Nephron (organoid): ENCODE measurements around the gene ITM2C.

Experiments
- H3K27ac Mint-ChIP-seq, 3 experiments: 2 replicates each; pipeline ENCODE4 v1.8.0; 2020; ENCODE audit warnings: mixed read lengths in 3 of 3, mild to moderate bottlenecking in 2 of 3, moderate library complexity in 1 of 3
- H3K27me3 Mint-ChIP-seq: 2 replicates; pipeline ENCODE4 v1.8.0; 2021; ENCODE audit warnings: low read depth, mild to moderate bottlenecking, moderate library complexity, mixed read lengths
- H3K36me3 Mint-ChIP-seq: 2 replicates; pipeline ENCODE4 v1.8.0; 2020; ENCODE audit warnings: low read depth, mixed read lengths
- H3K4me1 Mint-ChIP-seq: 2 replicates; pipeline ENCODE4 v1.8.0; 2020; ENCODE audit warnings: mixed read lengths
- H3K4me3 Mint-ChIP-seq, 3 experiments: 2 replicates each; pipeline ENCODE4 v1.8.0; 2020; ENCODE audit warnings: mild to moderate bottlenecking in 3 of 3, mixed read lengths in 3 of 3, moderate library complexity in 2 of 3
- H3K9me3 Mint-ChIP-seq: 2 replicates; pipeline ENCODE4 v1.8.0; 2020; ENCODE audit warnings: mixed read lengths
- CTCF ChIP-seq, 3 experiments: fragments of 200-600 bp; sonication (generic); IDR thresholded peaks; one replicate each; pipeline ENCODE4 v1.5.0; 2021; ENCODE audit warnings: antibody characterized with exemption in 3 of 3; ENCODE audit not compliant: unreplicated experiment in 3 of 3

Gene ITM2C

DNA sequence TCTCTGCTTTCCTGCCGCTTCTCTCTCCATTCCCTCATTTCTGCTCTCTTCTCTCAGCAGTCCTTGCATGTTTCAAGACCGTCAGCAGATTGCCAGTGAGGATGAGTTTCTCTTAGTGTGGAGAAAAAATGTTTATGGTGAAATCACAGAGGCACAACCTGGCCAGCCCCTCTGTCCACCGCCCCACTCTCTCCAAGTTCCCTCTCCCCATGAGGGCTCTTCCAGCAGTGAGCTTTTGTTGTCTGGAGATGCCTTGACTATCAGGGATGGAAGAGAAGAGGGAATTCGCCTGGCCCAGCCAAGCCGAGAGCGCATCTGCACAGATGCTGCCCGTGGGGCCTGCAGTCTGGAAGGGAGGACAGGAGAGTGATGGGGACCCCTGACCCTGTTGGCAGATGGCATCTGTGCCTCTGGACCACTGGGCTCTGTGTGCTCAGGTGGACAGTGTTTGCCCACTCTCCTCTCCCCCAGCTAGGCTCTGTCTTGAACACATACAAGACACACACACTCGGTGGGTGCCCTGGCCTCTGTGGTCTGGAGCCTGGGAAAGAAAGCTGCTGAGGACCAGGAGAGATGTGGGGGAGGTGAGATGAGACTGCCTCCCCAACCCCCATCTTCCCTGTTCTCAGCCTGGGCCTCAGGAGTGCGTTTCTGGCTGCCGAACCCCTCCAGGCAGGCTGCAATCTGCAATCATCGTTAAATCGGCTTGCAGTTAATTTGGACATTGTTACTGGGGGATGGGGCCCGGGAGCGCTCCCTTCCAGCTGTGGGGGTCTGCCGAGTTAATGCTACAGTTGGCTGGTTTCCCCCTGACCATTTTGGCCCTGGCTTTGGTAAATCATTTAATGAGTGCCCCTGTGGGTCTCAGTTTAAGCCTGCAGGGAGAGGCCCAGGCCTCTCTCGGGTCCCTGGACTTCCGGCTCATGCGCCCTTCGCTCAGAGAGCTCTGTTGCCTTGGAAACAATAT lies 4.5 kb downstream of the ITM2C start:
- peaks cover 6% of the 10 kb centered on the region for H3K36me3 Mint-ChIP-seq

GRCh38 chr2:230869914-230870543 lies 5.3 kb downstream of the ITM2C start:
- Mint-ChIP-seq H3K27ac (peak overlapping the region; percentile 95 to 100 (median 100)), H3K27me3 (peaks cover 4% of the 10 kb centered on the region), H3K4me1 (peaks cover 58% of the 10 kb centered on the region), H3K36me3 (peaks cover 14% of the 10 kb centered on the region), H3K9me3 (no peaks in the 10 kb centered on the region), H3K4me3 (peak overlapping the region; percentile 87 to 90 (median 88))
- no peak for TF ChIP-seq CTCF (IDR thresholded peaks at IDR 0.05; ENCODE audit: unreplicated experiment in 3 of 3)

More for the DNA sequence above, 4.5 kb downstream of the ITM2C start:
- no peaks in the 10 kb centered on the region for H3K27me3 Mint-ChIP-seq
- H3K4me1 Mint-ChIP-seq = peaks cover 58% of the 10 kb centered on the region
- peak overlapping the region; percentile 87 to 90 (median 88) for H3K4me3 Mint-ChIP-seq
- H3K9me3 Mint-ChIP-seq = no peaks in the 10 kb centered on the region
- TF ChIP-seq CTCF (IDR thresholded peaks at IDR 0.05; ENCODE audit: unreplicated experiment in 3 of 3) = no peak
- peak overlapping the region; percentile 95 to 100 (median 100) for H3K27ac Mint-ChIP-seq

DNA sequence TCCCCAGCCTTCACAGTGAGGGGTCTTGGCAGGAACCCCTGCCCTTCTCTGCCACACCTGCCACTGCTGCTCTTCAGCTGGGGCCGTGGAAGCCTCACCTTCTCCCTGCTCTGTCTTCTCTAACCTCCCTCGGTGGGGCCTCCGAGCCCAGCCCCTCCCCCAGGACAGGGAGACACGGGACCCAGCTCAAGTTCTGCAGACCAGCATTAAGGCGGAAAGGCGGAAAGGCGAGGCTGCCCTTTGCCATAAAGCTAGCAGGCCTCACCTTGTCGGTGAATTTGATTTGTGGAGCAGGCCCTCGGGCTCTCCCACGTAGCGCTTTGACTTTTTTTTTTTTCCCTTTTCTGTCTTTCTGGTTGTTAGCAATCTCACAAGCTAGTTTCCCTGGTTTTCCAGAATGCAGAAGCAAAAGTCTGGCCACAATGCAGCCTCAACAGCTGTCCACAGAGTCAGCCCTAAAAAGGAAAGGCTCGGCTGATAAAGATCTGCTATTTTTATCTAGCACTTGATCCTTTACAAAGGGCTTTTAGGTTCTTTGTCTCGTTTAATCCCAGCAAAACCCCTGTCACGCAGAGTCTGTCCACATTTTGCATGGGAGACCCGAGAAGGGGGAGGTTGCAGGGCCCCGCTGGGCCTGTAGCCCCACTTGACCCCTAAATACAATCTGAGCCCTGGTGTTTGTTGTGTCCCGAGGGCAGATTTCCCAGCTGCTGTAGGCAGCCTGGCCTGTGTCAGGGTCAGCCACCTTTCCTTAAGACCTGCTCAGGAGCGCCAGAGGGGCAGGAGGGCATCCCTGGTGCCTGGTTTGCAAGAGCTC lies 6.0 kb downstream of the ITM2C start:
- H3K4me1 Mint-ChIP-seq = peaks cover 58% of the 10 kb centered on the region
- TF ChIP-seq CTCF (IDR thresholded peaks at IDR 0.05; ENCODE audit: unreplicated experiment in 3 of 3) = no peak
- H3K36me3 Mint-ChIP-seq = peaks cover 20% of the 10 kb centered on the region
- peak overlapping the region; percentile 95 to 100 (median 100) for H3K27ac Mint-ChIP-seq
- H3K4me3 Mint-ChIP-seq = peak overlapping the region; percentile 87 to 90 (median 88)
- no peaks in the 10 kb centered on the region for H3K9me3 Mint-ChIP-seq
- peaks cover 4% of the 10 kb centered on the region for H3K27me3 Mint-ChIP-seq

- H3K9me3 Mint-ChIP-seq = no peaks in the 10 kb centered on the region
- peaks cover 28% of the 10 kb centered on the region for H3K36me3 Mint-ChIP-seq
- H3K27me3 Mint-ChIP-seq = peaks cover 4% of the 10 kb centered on the region
- peak overlapping the region; percentile 95 to 100 (median 100) for H3K27ac Mint-ChIP-seq
- peak overlapping the region; percentile 87 to 90 (median 88) for H3K4me3 Mint-ChIP-seq
- TF ChIP-seq CTCF (IDR thresholded peaks at IDR 0.05; ENCODE audit: unreplicated experiment in 3 of 3) = no peak
- peaks cover 57% of the 10 kb centered on the region for H3K4me1 Mint-ChIP-seq
Measured at GRCh38 chr2:230871361-230872150, 6.8 kb downstream of the ITM2C start.
